BE2C (cell line): Measurements from ENCODE around the gene CNPY1.

ENCODE experiments used
- DNase-seq: peaks from one replicate; pipeline ENCODE4 v3.0.0-alpha.2; 2020
- H3K27me3 ChIP-seq: fragments of 250-450 bp; sonication (Bioruptor Pico); 2 replicates; pipeline ENCODE4 v1.5.1; 2020; ENCODE audit warnings: mild to moderate bottlenecking
- H3K36me3 ChIP-seq: fragments of 250-450 bp; sonication (Bioruptor Pico); 2 replicates; pipeline ENCODE4 v1.5.1; 2020; ENCODE audit warnings: mild to moderate bottlenecking
- H3K4me1 ChIP-seq: fragments of 250-450 bp; sonication (Bioruptor Pico); 2 replicates; pipeline ENCODE4 v1.5.1; 2020
- H3K4me3 ChIP-seq: 2 replicates; pipeline ENCODE4 v1.5.1; 2011; ENCODE audit warnings: low read depth, low read length
- H3K9me3 ChIP-seq: fragments of 250-450 bp; sonication (Bioruptor Pico); 2 replicates; pipeline ENCODE4 v1.5.1; 2020
- CTCF ChIP-seq: IDR thresholded peaks from 2 replicates; pipeline ENCODE4 v1.5.1; 2012; ENCODE audit warnings: mild to moderate bottlenecking, low read depth, low read length

The CNPY1 gene

GRCh38 chr7:155516466-155516865 lies 29.9 kb downstream of the CNPY1 start:
- Histone ChIP-seq H3K36me3 (no peaks in the 10 kb centered on the region), H3K4me3 (no peak overlapping the region), H3K27me3 (peaks cover 96% of the 10 kb centered on the region), H3K4me1 (no peaks in the 10 kb centered on the region), H3K9me3 (no peaks in the 10 kb centered on the region)
- DNase-seq, result no peak
- TF ChIP-seq CTCF, result no peak

GRCh38 chr7:155515318-155515717 lies 31.0 kb downstream of the CNPY1 start:
- no peak for TF ChIP-seq CTCF
- no peak overlapping the region for H3K4me3 ChIP-seq
- no peak for DNase-seq
- H3K4me1 ChIP-seq, result no peaks in the 10 kb centered on the region
- no peaks in the 10 kb centered on the region for H3K36me3 ChIP-seq
- no peaks in the 10 kb centered on the region for H3K9me3 ChIP-seq
- peaks cover 96% of the 10 kb centered on the region for H3K27me3 ChIP-seq

- Histone ChIP-seq H3K27me3 (peaks cover 100% of the 10 kb centered on the region), H3K9me3 (no peaks in the 10 kb centered on the region), H3K4me1 (no peaks in the 10 kb centered on the region), H3K4me3 (no peak overlapping the region), H3K36me3 (no peaks in the 10 kb centered on the region)
- no peak for TF ChIP-seq CTCF
- DNase-seq, result no peak
Observed at GRCh38 chr7:155514296-155514695, 32.1 kb downstream of the CNPY1 start.

GRCh38 chr7:155513543-155514285 lies 32.6 kb downstream of the CNPY1 start:
- Histone ChIP-seq H3K27me3 (peaks cover 100% of the 10 kb centered on the region), H3K9me3 (no peaks in the 10 kb centered on the region), H3K36me3 (no peaks in the 10 kb centered on the region), H3K4me1 (no peaks in the 10 kb centered on the region), H3K4me3 (no peak overlapping the region)
- TF ChIP-seq CTCF, result no peak
- no peak for DNase-seq

GRCh38 chr7:155512246-155512887 lies 34.0 kb downstream of the CNPY1 start:
- no peaks in the 10 kb centered on the region for H3K36me3 ChIP-seq
- TF ChIP-seq CTCF, result no peak
- no peak for DNase-seq
- no peaks in the 10 kb centered on the region for H3K9me3 ChIP-seq
- no peak overlapping the region for H3K4me3 ChIP-seq
- H3K4me1 ChIP-seq, result no peaks in the 10 kb centered on the region
- peaks cover 100% of the 10 kb centered on the region for H3K27me3 ChIP-seq

GRCh38 chr7:155511702-155511996 lies 34.7 kb downstream of the CNPY1 start:
- Histone ChIP-seq H3K4me3 (no peak overlapping the region), H3K36me3 (no peaks in the 10 kb centered on the region), H3K4me1 (no peaks in the 10 kb centered on the region), H3K9me3 (no peaks in the 10 kb centered on the region), H3K27me3 (peaks cover 100% of the 10 kb centered on the region)
- no peak for TF ChIP-seq CTCF
- DNase-seq, result no peak
